ENCODE measurements around the gene CTSE. TPM values are rescaled to one million over a fixed set of nuclear protein-coding genes. Genes with fewer than 3 reads are reported as not detected.
A peak's percentile ranks its signal among the peaks of the same experiment; 100 is the strongest.

The CTSE gene
- polyA plus RNA-seq, 1 donor (not counting 4 experiments of a cell fraction or from before 2014, with no cell fraction given), result 0.33 TPM

GRCh38 chr1:206005778-206006180, 17.9 kb downstream of the CTSE start:
- peak overlapping the region; percentile 94 for H3K27ac ChIP-seq (ENCODE audit: control insufficient read depth, insufficient read depth, low read length)

GRCh38 chr1:206005234-206005633, 18.5 kb downstream of the CTSE start:
- Histone ChIP-seq H2AFZ (ENCODE audit: control insufficient read depth, low read length) (peak overlapping the region; percentile 78), H3K79me2 (ENCODE audit: control insufficient read depth, insufficient read depth, low read length) (no peaks in the 10 kb centered on the region), H3K9ac (ENCODE audit: control insufficient read depth, extremely low read depth, insufficient read depth, low read length) (peak overlapping the region; percentile 61), H3K36me3 (ENCODE audit: control insufficient read depth in 2 of 2, extremely low read depth in 1 of 2, insufficient read depth in 2 of 2, low read length in 2 of 2) (no peaks in the 10 kb centered on the region), H4K20me1 (ENCODE audit: control insufficient read depth, extremely low read depth, insufficient read depth, low read length) (no peaks in the 10 kb centered on the region), H3K9me1 (ENCODE audit: control insufficient read depth, extremely low read depth, insufficient read depth, low read length) (no peaks in the 10 kb centered on the region), H3K27ac (ENCODE audit: control insufficient read depth, insufficient read depth, low read length) (peak overlapping the region; percentile 94), H3K4me1 (ENCODE audit: control insufficient read depth, extremely low read depth, insufficient read depth, low read length) (peaks cover 55% of the 10 kb centered on the region), H3K9me3 (ENCODE audit: control insufficient read depth, low read depth, low read length) (no peaks in the 10 kb centered on the region), H3K4me3 (ENCODE audit: control insufficient read depth in 2 of 3, extremely low read depth in 1 of 3, insufficient read depth in 2 of 3, low read depth in 1 of 3, low read length in 3 of 3) (peak overlapping the region in 2 of 3 experiments; percentile 3 to 35), H3K4me2 (ENCODE audit: control insufficient read depth, extremely low read depth, insufficient read depth, low read depth, low read length) (peak overlapping the region; percentile 58), H3K27me3 (ENCODE audit: control insufficient read depth, extremely low read depth, insufficient read depth, low read length) (no peaks in the 10 kb centered on the region)
- dilution Hi-C loops (cut with MboI; ENCODE audit: extremely low pct_ligation_motif_present, low sequenced_read_pairs), result no loop called here
- FAIRE-seq, result no peak
- DNase-seq (ENCODE audit: low read depth, low spot score), result no peak
- no peak for TF ChIP-seq CTCF (optimal IDR thresholded peaks at IDR 0.05 in 1 of 3, IDR thresholded peaks at IDR 0.05 in 1 of 3, conservative IDR thresholded peaks at IDR 0.05 in 1 of 3; ENCODE audit: extremely low read depth in 1 of 3, insufficient read depth in 2 of 3, low read length in 3 of 3)
- no peak for TF ChIP-seq EZH2 (IDR thresholded peaks at IDR 0.05; ENCODE audit: low read length)

More at GRCh38 chr1:206005778-206006180, 17.9 kb downstream of the CTSE start:
- H3K4me2 ChIP-seq (ENCODE audit: control insufficient read depth, extremely low read depth, insufficient read depth, low read depth, low read length), result no peak overlapping the region
- peaks cover 50% of the 10 kb centered on the region for H3K4me1 ChIP-seq (ENCODE audit: control insufficient read depth, extremely low read depth, insufficient read depth, low read length)
- DNase-seq (ENCODE audit: low read depth, low spot score), result no peak
- TF ChIP-seq EZH2 (IDR thresholded peaks at IDR 0.05; ENCODE audit: low read length), result no peak
- TF ChIP-seq CTCF (optimal IDR thresholded peaks at IDR 0.05 in 1 of 3, IDR thresholded peaks at IDR 0.05 in 1 of 3, conservative IDR thresholded peaks at IDR 0.05 in 1 of 3; ENCODE audit: extremely low read depth in 1 of 3, insufficient read depth in 2 of 3, low read length in 3 of 3), result no peak
- no peak overlapping the region for H3K4me3 ChIP-seq (ENCODE audit: control insufficient read depth in 2 of 3, extremely low read depth in 1 of 3, insufficient read depth in 2 of 3, low read depth in 1 of 3, low read length in 3 of 3)
- no peaks in the 10 kb centered on the region for H3K79me2 ChIP-seq (ENCODE audit: control insufficient read depth, insufficient read depth, low read length)
- H3K9me3 ChIP-seq (ENCODE audit: control insufficient read depth, low read depth, low read length), result no peaks in the 10 kb centered on the region
- H4K20me1 ChIP-seq (ENCODE audit: control insufficient read depth, extremely low read depth, insufficient read depth, low read length), result no peaks in the 10 kb centered on the region
- FAIRE-seq, result no peak
- dilution Hi-C loops (cut with MboI; ENCODE audit: extremely low pct_ligation_motif_present, low sequenced_read_pairs), result no loop called here
- no peaks in the 10 kb centered on the region for H3K27me3 ChIP-seq (ENCODE audit: control insufficient read depth, extremely low read depth, insufficient read depth, low read length)
- H3K9ac ChIP-seq (ENCODE audit: control insufficient read depth, extremely low read depth, insufficient read depth, low read length), result no peak overlapping the region
- no peaks in the 10 kb centered on the region for H3K36me3 ChIP-seq (ENCODE audit: control insufficient read depth in 2 of 2, extremely low read depth in 1 of 2, insufficient read depth in 2 of 2, low read length in 2 of 2)
- no peaks in the 10 kb centered on the region for H3K9me1 ChIP-seq (ENCODE audit: control insufficient read depth, extremely low read depth, insufficient read depth, low read length)
- H2AFZ ChIP-seq (ENCODE audit: control insufficient read depth, low read length), result no peak overlapping the region
